Middle frontal gyrus (tissue), 1 donor: ENCODE measurements around the gene SENP2.
A peak's percentile ranks its signal among the peaks of the same experiment; 100 is the strongest.
"Not testable (repeated sequence)": the region's sequence is repeated elsewhere in the genome, so short reads cannot be mapped to it uniquely, and the experiment has no call there.

Source experiments
- DNase-seq: peaks from one replicate; pipeline ENCODE4 v3.0.0-alpha.2; 2015; ENCODE audit warnings: low spot score; ENCODE audit errors: extremely low spot score

SENP2 gene

GRCh38 chr3:185647134-185647879, 61.2 kb downstream of the SENP2 start:
- DNase-seq: no peak

- DNase-seq: no peak
These were observed 61.8 kb downstream of the SENP2 start for GRCh38 chr3:185647880-185648210.

- DNase-seq: no peak
These were observed 62.3 kb downstream of the SENP2 start for GRCh38 chr3:185648396-185648795.

- no peak for DNase-seq
These were observed 63.3 kb downstream of the SENP2 start for GRCh38 chr3:185649414-185649813.

- no peak for DNase-seq
These were observed 65.9 kb downstream of the SENP2 start for GRCh38 chr3:185651971-185652370.

- no peak for DNase-seq
These were observed 68.1 kb downstream of the SENP2 start for GRCh38 chr3:185653949-185654757.

- DNase-seq: no peak
These were observed 68.7 kb downstream of the SENP2 start for GRCh38 chr3:185654758-185655145.

- DNase-seq: no peak
These were observed 69.6 kb downstream of the SENP2 start for GRCh38 chr3:185655426-185656320.

- DNase-seq: peak; percentile 36
These were observed 70.3 kb downstream of the SENP2 start for GRCh38 chr3:185656321-185656840.

- DNase-seq: no peak
These were observed 71.1 kb downstream of the SENP2 start for GRCh38 chr3:185657211-185657610.

- DNase-seq: no peak
These were observed 71.8 kb downstream of the SENP2 start for GRCh38 chr3:185657691-185658503.

GRCh38 chr3:185658504-185658912, 72.4 kb downstream of the SENP2 start:
- no peak for DNase-seq

GRCh38 chr3:185658943-185659342, 72.8 kb downstream of the SENP2 start:
- no peak for DNase-seq

- peak; percentile 72 for DNase-seq
These were observed 74.1 kb downstream of the SENP2 start for GRCh38 chr3:185659942-185660921.

- DNase-seq: not testable (repeated sequence)
These were observed 75.2 kb downstream of the SENP2 start for GRCh38 chr3:185661296-185661695.

- no peak for DNase-seq
These were observed 75.7 kb downstream of the SENP2 start for GRCh38 chr3:185661772-185662171.

- no peak for DNase-seq
These were observed 77.8 kb downstream of the SENP2 start for GRCh38 chr3:185663929-185664328.

GRCh38 chr3:185667574-185667973, 81.5 kb downstream of the SENP2 start:
- no peak for DNase-seq

GRCh38 chr3:185677146-185677829, 91.2 kb downstream of the SENP2 start:
- DNase-seq: no peak
